Sigmoid colon (tissue), 3 donors: ENCODE measurements around the gene NOL7.

Experiments used
- CTCF ChIP-seq, 4 experiments: fragments of 450-650 bp in 3 of 4; fragments of 200-600 bp in 1 of 4; IDR thresholded peaks; one replicate each; pipeline ENCODE4 v1.5.1; 2016 to 2019; ENCODE audit warnings: antibody characterized with exemption in 4 of 4, mild to moderate bottlenecking in 3 of 4, moderate library complexity in 2 of 4
- POLR2A ChIP-seq, 2 donors: fragments of 450-650 bp; IDR thresholded peaks; one replicate each; pipeline ENCODE4 v1.6.1; 2016; ENCODE audit warnings: antibody characterized with exemption in 2 of 2, mild to moderate bottlenecking in 2 of 2, moderate library complexity in 2 of 2

GRCh38 chr6:13663986-13664385 is 48.9 kb downstream of the NOL7 start:
- TF ChIP-seq CTCF (IDR thresholded peaks at IDR 0.05) (no peak), POLR2A (IDR thresholded peaks at IDR 0.05) (no peak)
